Bone marrow (tissue), 2 donors: ENCODE data around the gene EFHC2.
"Not testable (repeated sequence)": the region's sequence is repeated elsewhere in the genome, so short reads cannot be mapped to it uniquely, and the experiment has no call there.

Experiments used
- DNase-seq, 2 donors: peaks; one replicate each; lab custom pipeline; 2025; lab: John Stamatoyannopoulos, UW

Gene EFHC2

GRCh38 chrX:44232081-44232480, 111.4 kb downstream of the EFHC2 start:
- no peak for DNase-seq

GRCh38 chrX:44228621-44229020, 114.9 kb downstream of the EFHC2 start:
- DNase-seq: no peak

- DNase-seq: no peak
These were observed 115.5 kb downstream of the EFHC2 start for GRCh38 chrX:44227991-44228390.

- DNase-seq: no peak
These were observed 117.8 kb downstream of the EFHC2 start for GRCh38 chrX:44225667-44226066.

GRCh38 chrX:44224760-44225159, 118.7 kb downstream of the EFHC2 start:
- no peak for DNase-seq

GRCh38 chrX:44223150-44223549, 120.3 kb downstream of the EFHC2 start:
- DNase-seq: no peak

GRCh38 chrX:44218465-44218864, 125.0 kb downstream of the EFHC2 start:
- DNase-seq: no peak

GRCh38 chrX:44216171-44216570, 127.3 kb downstream of the EFHC2 start:
- no peak for DNase-seq

GRCh38 chrX:44203791-44204190, 139.7 kb downstream of the EFHC2 start:
- DNase-seq: no peak

GRCh38 chrX:44202596-44202995, 140.9 kb downstream of the EFHC2 start:
- DNase-seq: no peak

GRCh38 chrX:44189116-44189515, 154.4 kb downstream of the EFHC2 start:
- DNase-seq: no peak

GRCh38 chrX:44187915-44188314, 155.6 kb downstream of the EFHC2 start:
- not testable (repeated sequence) for DNase-seq

GRCh38 chrX:44183329-44183728, 160.1 kb downstream of the EFHC2 start:
- no peak for DNase-seq

- no peak for DNase-seq
These were observed 165.0 kb downstream of the EFHC2 start for GRCh38 chrX:44178274-44179053.

GRCh38 chrX:44175455-44175854, 168.0 kb downstream of the EFHC2 start:
- DNase-seq: no peak

- DNase-seq: no peak
These were observed 169.4 kb downstream of the EFHC2 start for GRCh38 chrX:44174061-44174460.

- DNase-seq: no peak
These were observed 170.3 kb downstream of the EFHC2 start for GRCh38 chrX:44173219-44173618.

- no peak for DNase-seq
These were observed 176.4 kb downstream of the EFHC2 start for GRCh38 chrX:44167116-44167515.

- no peak for DNase-seq
These were observed 180.5 kb downstream of the EFHC2 start for GRCh38 chrX:44162964-44163475.

GRCh38 chrX:44157858-44158257, 185.6 kb downstream of the EFHC2 start:
- no peak for DNase-seq

- DNase-seq: no peak
These were observed 186.2 kb downstream of the EFHC2 start for GRCh38 chrX:44157283-44157682.

- no peak for DNase-seq
These were observed 186.7 kb downstream of the EFHC2 start for GRCh38 chrX:44156726-44157125.

- DNase-seq: no peak
These were observed 188.3 kb downstream of the EFHC2 start for GRCh38 chrX:44155126-44155525.

GRCh38 chrX:44152852-44153251, 190.6 kb downstream of the EFHC2 start:
- DNase-seq: no peak
